Aorta (tissue), 4 donors: ENCODE results near the gene ERO1A. TPM values are rescaled to one million over a fixed set of nuclear protein-coding genes. Genes with fewer than 3 reads are reported as not detected.

Experiments
- polyA plus RNA-seq, 2 donors: library from polyadenylated mRNA; stranded (reverse); fragments of 200-250 nt; gene quantifications; one replicate each; pipeline ENCODE4 v1.2.3, GENCODE V29; 2013
- total RNA-seq, 2 donors: library from RNA; stranded (reverse); fragmentation: NEBNext Ultra II Directional; extraction: Animal tissue kit (Norgen Biotek cat#: 25700); gene quantifications; one replicate each; pipeline ENCODE4 v1.2.1, GENCODE V29; 2021
- donor health status: healthy with polysubstance abuse.
- donor health status: Bipolar disorder and iron deficiency.
- donor health status: DM: no; HTN: no; CAD: no.
- donor health status: DM: yes; HTN: yes; CAD: no.

The ERO1A gene
- total and polyA plus RNA-seq, 4 donors = 7.5 to 61.8 (median 31.0) TPM

Other genes with a start within 250 kb of the ERO1A start
- gene TXNDC16, start 143.1 kb downstream of the ERO1A start, total RNA-seq = 10 to 100 TPM; 10.2 to 10.7 TPM
- 1 to 10 TPM; 2.5 to 8.6 TPM for gene TXNDC16, start 143.1 kb downstream of the ERO1A start, polyA plus RNA-seq
- gene GPR137C, start 142.7 kb downstream of the ERO1A start, total RNA-seq = 1 to 10 TPM in 1 of 2 donors, under 1 TPM in 1; 0.62 to 1.7 TPM
- under 1 TPM; 0.13 to 0.28 TPM for gene GPR137C, start 142.7 kb downstream of the ERO1A start, polyA plus RNA-seq
- 10 to 100 TPM; 76.3 to 78.3 TPM for gene PSMC6, start 11.6 kb upstream of the ERO1A start, total RNA-seq
- 100 to 1,000 TPM in 1 of 2 donors, 10 to 100 TPM in 1; 87.9 to 107 TPM for gene PSMC6, start 11.6 kb upstream of the ERO1A start, polyA plus RNA-seq
- gene STYX, start 34.6 kb upstream of the ERO1A start, total RNA-seq = 10 to 100 TPM; 14.3 to 15.5 TPM
- 10 to 100 TPM in 1 of 2 donors, 1 to 10 TPM in 1; 5.3 to 12.8 TPM for gene STYX, start 34.6 kb upstream of the ERO1A start, polyA plus RNA-seq
- 10 to 100 TPM; 17.6 to 32.4 TPM for gene GNPNAT1, start 96.0 kb upstream of the ERO1A start, total RNA-seq
- 10 to 100 TPM in 1 of 2 donors, 1 to 10 TPM in 1; 9.8 to 16.3 TPM for gene GNPNAT1, start 96.0 kb upstream of the ERO1A start, polyA plus RNA-seq